RWPE2 (cell line): ENCODE measurements around the gene ZNF45.
A peak's percentile ranks its signal among the peaks of the same experiment; 100 is the strongest.
"Not testable (repeated sequence)": the region's sequence is repeated elsewhere in the genome, so short reads cannot be mapped to it uniquely, and the experiment has no call there.

Source experiments
- ATAC-seq: fragments of 200-7000 bp; cut with Tn5 transposase; 3 replicates; pipeline ENCODE4 v1.9.1; 2021; ENCODE audit warnings: low read depth
- DNase-seq: peaks from one replicate; pipeline ENCODE4 v3.0.0-alpha.2; 2020; ENCODE audit warnings: low spot score
- H3K27ac ChIP-seq: fragments of 450-650 bp; 2 replicates; pipeline ENCODE4 v1.5.1; 2017; ENCODE audit warnings: mild to moderate bottlenecking; ENCODE audit not compliant: poor library complexity, severe bottlenecking
- H3K27me3 ChIP-seq: fragments of 250-450 bp; sonication (Bioruptor Pico); 2 replicates; pipeline ENCODE4 v1.5.1; 2021; ENCODE audit warnings: mild to moderate bottlenecking, moderate library complexity; ENCODE audit not compliant: insufficient read depth, poor library complexity, severe bottlenecking
- H3K36me3 ChIP-seq: fragments of 250-450 bp; sonication (Bioruptor Pico); 2 replicates; pipeline ENCODE4 v1.5.1; 2020; ENCODE audit warnings: low read depth, mild to moderate bottlenecking, moderate library complexity
- H3K4me1 ChIP-seq: fragments of 250-450 bp; sonication (Bioruptor Pico); 2 replicates; pipeline ENCODE4 v1.5.1; 2021; ENCODE audit warnings: mild to moderate bottlenecking, moderate library complexity; ENCODE audit not compliant: insufficient read depth, poor library complexity, severe bottlenecking
- H3K4me3 ChIP-seq: fragments of 250-450 bp; sonication (Bioruptor Pico); 2 replicates; pipeline ENCODE4 v1.5.1; 2021; ENCODE audit warnings: mild to moderate bottlenecking, moderate library complexity; ENCODE audit not compliant: severe bottlenecking
- H3K9me3 ChIP-seq: fragments of 250-450 bp; sonication (Bioruptor Pico); 2 replicates; pipeline ENCODE4 v1.5.1; 2021; ENCODE audit warnings: mild to moderate bottlenecking, moderate library complexity; ENCODE audit not compliant: severe bottlenecking
- CTCF ChIP-seq: fragments of 450-650 bp; IDR thresholded peaks from one replicate; pipeline ENCODE4 v1.5.1; 2017; ENCODE audit warnings: mild to moderate bottlenecking, moderate library complexity; ENCODE audit not compliant: poor library complexity, severe bottlenecking

ZNF45 gene

GRCh38 chr19:43950834-43951645 is 16.0 kb upstream of the ZNF45 start, which contains the start of gene ZNF221:
Gene ZNF221, plus strand, starts transcription at chr19:43951228. Its CDS starts 11,499 bp downstream, at chr19:43962727.
- Histone ChIP-seq H3K4me1 (no peaks in the 10 kb centered on the region), H3K9me3 (peaks cover 6% of the 10 kb centered on the region), H3K27ac (no peak within 1 kb of the TSS), H3K36me3 (no peaks in the 10 kb centered on the region), H3K4me3 (peak within 1 kb of the TSS; percentile 84), H3K27me3 (no peaks in the 10 kb centered on the region)
- TF ChIP-seq CTCF = peak; percentile 55
- ATAC-seq (peak; percentile 99), DNase-seq (peak; percentile 85)

- H3K4me1 ChIP-seq, H3K36me3 ChIP-seq, H3K27me3 ChIP-seq, DNase-seq, H3K27ac ChIP-seq, H3K4me3 ChIP-seq, H3K9me3 ChIP-seq, ATAC-seq: not testable (repeated sequence)
Measured at GRCh38 chr19:43949803-43950202, 14.7 kb upstream of the ZNF45 start.

- not testable (repeated sequence) for H3K27ac ChIP-seq, H3K27me3 ChIP-seq, H3K36me3 ChIP-seq, H3K9me3 ChIP-seq, ATAC-seq, H3K4me1 ChIP-seq, H3K4me3 ChIP-seq, DNase-seq
Measured at GRCh38 chr19:43947412-43947811, 12.3 kb upstream of the ZNF45 start.

GRCh38 chr19:43941209-43941608 is 6.1 kb upstream of the ZNF45 start:
- ATAC-seq (no peak), DNase-seq (no peak)
- H3K9me3 ChIP-seq = peaks cover 2% of the 10 kb centered on the region
- no peaks in the 10 kb centered on the region for H3K4me1 ChIP-seq
- no peak overlapping the region for H3K4me3 ChIP-seq
- no peak overlapping the region for H3K27ac ChIP-seq
- H3K27me3 ChIP-seq = peaks cover 5% of the 10 kb centered on the region
- no peaks in the 10 kb centered on the region for H3K36me3 ChIP-seq
- TF ChIP-seq CTCF = no peak

- no peak overlapping the region for H3K4me3 ChIP-seq
- DNase-seq (no peak), ATAC-seq (no peak)
- peaks cover 5% of the 10 kb centered on the region for H3K27me3 ChIP-seq
- H3K27ac ChIP-seq = no peak overlapping the region
- TF ChIP-seq CTCF = no peak
- H3K36me3 ChIP-seq = no peaks in the 10 kb centered on the region
- H3K4me1 ChIP-seq = no peaks in the 10 kb centered on the region
- peaks cover 2% of the 10 kb centered on the region for H3K9me3 ChIP-seq
Measured at GRCh38 chr19:43940719-43941118, 5.6 kb upstream of the ZNF45 start.
